IMR-90 (cell line): ENCODE results near the gene FRAS1. TPM values are rescaled to one million over a fixed set of nuclear protein-coding genes. Genes with fewer than 3 reads are reported as not detected.

ENCODE experiments used
- ATAC-seq: fragments of 200-7000 bp; cut with Tn5 transposase; 2 replicates; pipeline ENCODE4 v1.9.1; 2020; ENCODE audit warnings: low read depth, mild to moderate bottlenecking, moderate library complexity
- BruUV-seq: library from RNA; stranded (reverse); fragments of 400-500 nt; replicated peaks from 2 replicates; lab custom pipeline; 2021; lab: Mats Ljungman, UMichigan
- CTCF ChIA-PET: fragments of 300-600 bp; formaldehyde crosslinking; extraction: SDS; loops from one replicate; lab custom pipeline; 2021; ENCODE audit warnings: antibody characterized with exemption; lab: Yijun Ruan, JAX
- POLR2A ChIA-PET: fragments of 300-600 bp; sonication (Branson Sonifier 250); formaldehyde crosslinking; loops from one replicate; lab custom pipeline; 2022; ENCODE audit warnings: antibody characterized with exemption; ENCODE audit not compliant: unreplicated experiment; lab: Charles Lee
- DNase-seq: peaks from one replicate; pipeline ENCODE4 v3.0.0; 2013
- H2AFZ ChIP-seq: replicated peaks from 2 replicates; pipeline ENCODE3; 2013; ENCODE audit warnings: low read length, mild to moderate bottlenecking; ENCODE audit not compliant: poor library complexity
- H2AK5ac ChIP-seq: 2 replicates; pipeline ENCODE4 v1.6.1; 2013; ENCODE audit warnings: low read depth, low read length, inconsistent platforms
- H2AK9ac ChIP-seq: replicated peaks from 2 replicates; pipeline ENCODE3; 2013; ENCODE audit warnings: mild to moderate bottlenecking, low read depth, low read length, moderate library complexity; ENCODE audit not compliant: poor library complexity
- H2BK120ac ChIP-seq: 2 replicates; pipeline ENCODE4 v1.6.1; 2013; ENCODE audit warnings: low read depth, low read length, inconsistent platforms
- H2BK15ac ChIP-seq: 3 replicates; pipeline ENCODE4 v1.6.1; 2013; ENCODE audit warnings: low read depth, low read length, inconsistent platforms
- H2BK20ac ChIP-seq: 2 replicates; pipeline ENCODE4 v1.6.1; 2013; ENCODE audit warnings: low read depth, mild to moderate bottlenecking, inconsistent platforms, low read length, moderate library complexity
- H2BK5ac ChIP-seq: 2 replicates; pipeline ENCODE4 v1.6.1; 2013; ENCODE audit warnings: mild to moderate bottlenecking, low read depth, low read length, inconsistent platforms; ENCODE audit not compliant: poor library complexity, severe bottlenecking
- H3K14ac ChIP-seq: replicated peaks from 2 replicates; pipeline ENCODE4 v1.6.1; 2013; ENCODE audit warnings: low read depth, low read length, inconsistent platforms
- H3K18ac ChIP-seq: 2 replicates; pipeline ENCODE4 v1.6.1; 2013; ENCODE audit warnings: low read depth, low read length, control low read depth
- H3K23ac ChIP-seq: 2 replicates; pipeline ENCODE4 v1.6.1; 2013; ENCODE audit warnings: low read depth, low read length, inconsistent platforms
- H3K27ac ChIP-seq: 2 replicates; pipeline ENCODE4 v1.5.1; 2013; ENCODE audit warnings: mild to moderate bottlenecking, control low read depth, low read length; ENCODE audit not compliant: insufficient read depth
- H3K27me3 ChIP-seq: 2 replicates; pipeline ENCODE4 v1.6.1; 2013; ENCODE audit warnings: low read length; ENCODE audit not compliant: control insufficient read depth, insufficient read depth
- H3K36me3 ChIP-seq: 2 replicates; pipeline ENCODE4 v1.6.1; 2013; ENCODE audit warnings: low read length, mixed read lengths; ENCODE audit not compliant: control insufficient read depth, insufficient read depth
- H3K4ac ChIP-seq: 2 replicates; pipeline ENCODE4 v1.6.1; 2013; ENCODE audit warnings: low read depth, low read length, inconsistent platforms
- H3K4me1 ChIP-seq: 2 replicates; pipeline ENCODE4 v1.6.1; 2013; ENCODE audit warnings: low read length, mixed read lengths; ENCODE audit not compliant: control insufficient read depth, insufficient read depth
- H3K4me2 ChIP-seq: 2 replicates; pipeline ENCODE4 v1.6.1; 2013; ENCODE audit warnings: low read depth, mild to moderate bottlenecking, control low read depth, low read length, moderate library complexity
- H3K4me3 ChIP-seq: 2 replicates; pipeline ENCODE4 v1.5.1; 2013; ENCODE audit warnings: low read depth, mild to moderate bottlenecking, control low read depth, low read length, moderate library complexity; ENCODE audit not compliant: insufficient read depth
- H3K56ac ChIP-seq: 2 replicates; pipeline ENCODE4 v1.6.1; 2013; ENCODE audit warnings: low read length, inconsistent platforms; ENCODE audit not compliant: insufficient read depth; ENCODE audit errors: extremely low read depth
- H3K79me1 ChIP-seq, 2 experiments: 2 replicates each; pipeline ENCODE4 v1.6.1; 2013; ENCODE audit warnings: low read length in 2 of 2, inconsistent platforms in 1 of 2, low read depth in 1 of 2
- H3K9ac ChIP-seq: 2 replicates; pipeline ENCODE4 v1.6.1; 2013; ENCODE audit warnings: low read depth, low read length, control low read depth
- H3K9me1 ChIP-seq: 2 replicates; pipeline ENCODE4 v1.6.1; 2013; ENCODE audit warnings: low read length, inconsistent platforms; ENCODE audit not compliant: insufficient read depth
- H3K9me3 ChIP-seq: 2 replicates; pipeline ENCODE4 v1.6.1; 2013; ENCODE audit warnings: low read length; ENCODE audit not compliant: control insufficient read depth, insufficient read depth
- H4K20me1 ChIP-seq: 2 replicates; pipeline ENCODE4 v1.6.1; 2013; ENCODE audit warnings: low read length, inconsistent platforms; ENCODE audit not compliant: insufficient read depth
- H4K5ac ChIP-seq: 2 replicates; pipeline ENCODE4 v1.6.1; 2013; ENCODE audit warnings: mild to moderate bottlenecking, low read depth, low read length, control low read depth
- H4K8ac ChIP-seq, 2 experiments: 2 replicates each; pipeline ENCODE4 v1.6.1; 2013; ENCODE audit warnings: low read depth in 2 of 2, low read length in 2 of 2, control low read depth in 1 of 2, inconsistent platforms in 1 of 2
- H4K91ac ChIP-seq: 2 replicates; pipeline ENCODE4 v1.6.1; 2013; ENCODE audit warnings: low read depth, low read length, inconsistent platforms; ENCODE audit not compliant: insufficient read depth
- CHD1 ChIP-seq: IDR thresholded peaks from 2 replicates; pipeline ENCODE4 v1.6.1; 2012; ENCODE audit warnings: low read depth, low read length, improper control_type of control experiment
- RCOR1 ChIP-seq: IDR thresholded peaks from 2 replicates; pipeline ENCODE4 v1.6.1; 2012; ENCODE audit warnings: mild to moderate bottlenecking, low read length, improper control_type of control experiment; ENCODE audit not compliant: insufficient replicate concordance
- WGBS, 2 experiments: methylation state at CpG; one replicate each; pipeline versions ENCODE4 v1.1.5 to v1.1.7; 2013; ENCODE audit warnings: missing lambda C conversion rate in 2 of 2; ENCODE audit not compliant: insufficient read length in 1 of 2; ENCODE audit errors: extremely low coverage in 2 of 2; 5-methylcytosine and 5-hydroxymethylcytosine counted together
- dilution Hi-C: fragments of 300-500 bp; cut with HindIII; formaldehyde crosslinking; loops from one replicate; pipeline ENCODE4 v1.14.3; 2018; ENCODE audit warnings: low sequenced_read_pairs; ENCODE audit not compliant: unreplicated experiment
- in situ Hi-C: fragments of 300-500 bp; cut with MboI; formaldehyde crosslinking; loops from 3 replicates; pipeline ENCODE4 v1.14.3; 2019; ENCODE audit warnings: low sequenced_read_pairs, inconsistent platforms, mixed read lengths
- intact Hi-C: fragments of 100-400 bp; cut with micrococcal nuclease; formaldehyde crosslinking; loops from 2 replicates; pipeline ENCODE4 v1.10.0; 2022
- polyA plus RNA-seq, 3 experiments: library from polyadenylated mRNA; depleted of rRNA; stranded (reverse); fragments of >200 nt; gene quantifications; 2 replicates each; pipeline ENCODE4 v1.2.3, GENCODE V29; 2012; ENCODE audit warnings: low replicate concordance in 1 of 3
- total RNA-seq: library from RNA; depleted of rRNA; stranded (reverse); fragments of >200 nt; gene quantifications from 2 replicates; pipeline ENCODE4 v1.2.3, GENCODE V29; 2012
- TF ChIP-seq, protein P1 (sequence below): fragments of 150-350 bp; IDR thresholded peaks from 2 replicates; pipeline ENCODE4 v1.6.1; 2017; ENCODE audit warnings: mild to moderate bottlenecking, antibody characterized with exemption, low read length, low read depth

The FRAS1 gene
- total and polyA plus RNA-seq, 2 of the 4 experiments (the other 2 are of a cell fraction), result under 0.01 to 0.03 TPM

DNA sequence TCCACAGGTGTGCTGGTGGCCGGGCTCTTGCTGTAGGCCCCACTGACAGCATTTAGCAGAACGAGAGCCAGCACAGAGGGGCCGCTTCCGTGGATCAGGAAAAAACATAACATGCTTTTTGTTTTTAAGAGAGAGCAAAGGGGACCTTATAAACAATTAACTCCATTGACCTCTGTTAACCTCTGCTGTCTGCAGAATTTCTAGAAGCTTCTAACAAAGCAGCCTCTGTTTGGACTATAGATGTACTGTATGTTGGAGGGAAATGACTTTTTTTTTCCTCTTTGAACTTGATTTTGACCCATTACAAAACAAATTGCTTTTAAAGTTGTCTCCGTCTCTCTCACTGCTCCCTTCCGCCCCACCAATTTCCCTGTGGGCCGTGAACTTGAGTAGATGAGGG is 210.7 kb downstream of the FRAS1 start:
- Histone ChIP-seq H3K79me1 (no peaks in the 10 kb centered on the region), H3K36me3 (no peaks in the 10 kb centered on the region), H3K27me3 (no peaks in the 10 kb centered on the region; the same call in 1 of the 2 replicates), H3K4me1 (no peaks in the 10 kb centered on the region), H3K4ac (no peak overlapping the region), H2BK5ac (no peak overlapping the region), H3K4me2 (no peak overlapping the region), H3K9me1 (no peaks in the 10 kb centered on the region), H2BK15ac (no peak overlapping the region), H3K4me3 (no peak overlapping the region), H2AK5ac (no peak overlapping the region), H3K9me3 (no peaks in the 10 kb centered on the region), H2AFZ (no peak overlapping the region), H3K23ac (no peak overlapping the region), H3K56ac (no peak overlapping the region), H2AK9ac (no peak overlapping the region), H3K27ac (no peak overlapping the region), H2BK120ac (no peak overlapping the region), H4K8ac (no peak overlapping the region), H4K91ac (no peak overlapping the region), H3K14ac (no peak overlapping the region), H3K18ac (no peak overlapping the region), H2BK20ac (no peak overlapping the region), H3K9ac (no peak overlapping the region), H4K20me1 (no peaks in the 10 kb centered on the region), H4K5ac (no peak overlapping the region)
- TF ChIP-seq, protein P1, sequence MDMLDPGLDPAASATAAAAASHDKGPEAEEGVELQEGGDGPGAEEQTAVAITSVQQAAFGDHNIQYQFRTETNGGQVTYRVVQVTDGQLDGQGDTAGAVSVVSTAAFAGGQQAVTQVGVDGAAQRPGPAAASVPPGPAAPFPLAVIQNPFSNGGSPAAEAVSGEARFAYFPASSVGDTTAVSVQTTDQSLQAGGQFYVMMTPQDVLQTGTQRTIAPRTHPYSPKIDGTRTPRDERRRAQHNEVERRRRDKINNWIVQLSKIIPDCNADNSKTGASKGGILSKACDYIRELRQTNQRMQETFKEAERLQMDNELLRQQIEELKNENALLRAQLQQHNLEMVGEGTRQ, result no peak
- TF ChIP-seq CHD1 (no peak), RCOR1 (no peak)
- intact Hi-C loops (no loop called here), dilution Hi-C loops (no loop called here), in situ Hi-C loops (no loop called here)
- DNase-seq (no peak), ATAC-seq (no peak)
- CTCF ChIA-PET, result no interaction called here
- POLR2A ChIA-PET, result no interaction called here
- no TSS peak for BruUV-seq
- no CpG with 5 or more reads among the region's 7 CpGs for WGBS, 2 experiments
